DND-41 (cell line): ENCODE data around the gene SERAC1.

Experiments
- EZH2 ChIP-seq: IDR thresholded peaks from 3 replicates; pipeline ENCODE4 v1.6.1; 2012; ENCODE audit warnings: borderline replicate concordance, low read depth, mild to moderate bottlenecking, moderate library complexity, low read length, inconsistent platforms; ENCODE audit not compliant: severe bottlenecking
- TF ChIP-seq, protein P1 (sequence below): IDR thresholded peaks from 2 replicates; pipeline ENCODE4 v1.5.1; 2012; ENCODE audit warnings: borderline replicate concordance, low read length, moderate library complexity, mild to moderate bottlenecking; ENCODE audit not compliant: poor library complexity, severe bottlenecking; ENCODE audit errors: extremely low read depth

GRCh38 chr6:158072083-158072721 lies 95.9 kb downstream of the SERAC1 start:
- TF ChIP-seq, protein P1, sequence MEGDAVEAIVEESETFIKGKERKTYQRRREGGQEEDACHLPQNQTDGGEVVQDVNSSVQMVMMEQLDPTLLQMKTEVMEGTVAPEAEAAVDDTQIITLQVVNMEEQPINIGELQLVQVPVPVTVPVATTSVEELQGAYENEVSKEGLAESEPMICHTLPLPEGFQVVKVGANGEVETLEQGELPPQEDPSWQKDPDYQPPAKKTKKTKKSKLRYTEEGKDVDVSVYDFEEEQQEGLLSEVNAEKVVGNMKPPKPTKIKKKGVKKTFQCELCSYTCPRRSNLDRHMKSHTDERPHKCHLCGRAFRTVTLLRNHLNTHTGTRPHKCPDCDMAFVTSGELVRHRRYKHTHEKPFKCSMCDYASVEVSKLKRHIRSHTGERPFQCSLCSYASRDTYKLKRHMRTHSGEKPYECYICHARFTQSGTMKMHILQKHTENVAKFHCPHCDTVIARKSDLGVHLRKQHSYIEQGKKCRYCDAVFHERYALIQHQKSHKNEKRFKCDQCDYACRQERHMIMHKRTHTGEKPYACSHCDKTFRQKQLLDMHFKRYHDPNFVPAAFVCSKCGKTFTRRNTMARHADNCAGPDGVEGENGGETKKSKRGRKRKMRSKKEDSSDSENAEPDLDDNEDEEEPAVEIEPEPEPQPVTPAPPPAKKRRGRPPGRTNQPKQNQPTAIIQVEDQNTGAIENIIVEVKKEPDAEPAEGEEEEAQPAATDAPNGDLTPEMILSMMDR = peak; percentile 85
- TF ChIP-seq EZH2 = no peak
